Measurements from ENCODE around the gene GPR157. TPM values are rescaled to one million over a fixed set of nuclear protein-coding genes. Genes with fewer than 3 reads are reported as not detected.

The GPR157 gene
- total and polyA plus RNA-seq, 9 donors: 1.0 to 2.6 (median 1.3) TPM

DNA sequence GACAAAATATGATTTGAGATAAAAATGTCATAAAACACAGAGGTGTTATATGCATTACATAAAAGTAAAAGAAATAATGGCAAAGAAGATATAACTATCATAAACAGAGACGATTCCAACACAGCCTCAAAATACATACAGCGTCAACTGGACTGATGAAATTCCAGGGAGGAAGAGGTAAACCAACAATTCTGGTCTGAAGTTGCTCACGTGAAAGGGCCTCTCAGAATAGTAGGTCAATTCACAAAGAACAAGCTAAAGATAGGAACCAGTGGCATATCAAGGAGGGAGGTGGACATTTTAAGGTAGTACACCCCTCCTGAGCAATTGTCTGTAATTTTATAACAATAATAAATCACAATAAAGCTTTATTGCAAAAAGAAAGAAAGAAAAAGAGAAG lies 78.1 kb downstream of the GPR157 start:
- DNase-seq: no peak
- Histone ChIP-seq H3K4me1 (ENCODE audit: control insufficient read depth, insufficient read depth, low read length) (no peaks in the 10 kb centered on the region), H3K27ac (ENCODE audit: low read length) (no peak overlapping the region), H3K27me3 (ENCODE audit: control insufficient read depth, insufficient read depth, low read length) (no peaks in the 10 kb centered on the region), H3K4me3 (ENCODE audit: low read length) (no peak overlapping the region), H3K9me3 (replicated peaks; ENCODE audit: control insufficient read depth, low read depth, low read length) (no peaks in the 10 kb centered on the region), H3K36me3 (ENCODE audit: control insufficient read depth, insufficient read depth, low read length) (no peaks in the 10 kb centered on the region)
- no CpG with 5 or more reads among the region's 3 CpGs for whole genome bisulfite sequencing (ENCODE audit: insufficient coverage)

Other genes starting within 250 kb of the GPR157 start
- not detected for gene CA6, start 183.2 kb downstream of the GPR157 start, total RNA-seq
- under 1 TPM in 3 of 8 donors, not detected in 5; 0.08 to 0.17 (median 0.09) TPM for gene CA6, start 183.2 kb downstream of the GPR157 start, polyA plus RNA-seq (ENCODE audit: insufficient read depth in 1 of 8, insufficient read length in 8 of 8, low replicate concordance in 1 of 8)
- not detected for gene SLC2A7, start 102.7 kb downstream of the GPR157 start, total RNA-seq
- under 1 TPM in 1 of 8 donors, not detected in 7; 0.08 TPM for gene SLC2A7, start 102.7 kb downstream of the GPR157 start, polyA plus RNA-seq (ENCODE audit: insufficient read depth in 1 of 8, insufficient read length in 8 of 8, low replicate concordance in 1 of 8)
- gene SLC2A5, start 59.5 kb downstream of the GPR157 start, total RNA-seq: 4.5 TPM
- 10 to 100 TPM in 3 of 8 donors, 1 to 10 TPM in 5; 3.4 to 16.9 (median 8.3) TPM for gene SLC2A5, start 59.5 kb downstream of the GPR157 start, polyA plus RNA-seq (ENCODE audit: insufficient read depth in 1 of 8, insufficient read length in 8 of 8, low replicate concordance in 1 of 8)
- 24.1 TPM for gene H6PD, start 105.7 kb upstream of the GPR157 start, total RNA-seq
- 10 to 100 TPM; 27.2 to 49.1 (median 37.1) TPM for gene H6PD, start 105.7 kb upstream of the GPR157 start, polyA plus RNA-seq (ENCODE audit: insufficient read depth in 1 of 8, insufficient read length in 8 of 8, low replicate concordance in 1 of 8)
- gene SPSB1, start 163.8 kb upstream of the GPR157 start, total RNA-seq: 5.4 TPM
- gene SPSB1, start 163.8 kb upstream of the GPR157 start, polyA plus RNA-seq (ENCODE audit: insufficient read depth in 1 of 8, insufficient read length in 8 of 8, low replicate concordance in 1 of 8): 10 to 100 TPM in 2 of 8 donors, 1 to 10 TPM in 6; 4.4 to 11.2 (median 9.5) TPM

Data from muscle of leg (tissue), 11 donors.